Fibroblast of skin of left quadriceps (primary cell): ENCODE data around the gene TGFBRAP1.
"Not testable (repeated sequence)": the region's sequence is repeated elsewhere in the genome, so short reads cannot be mapped to it uniquely, and the experiment has no call there.

Source experiments
- DNase-seq, 2 experiments: peaks; one replicate each; pipeline ENCODE4 v3.0.0-alpha.2; 2013; ENCODE audit warnings: low read depth in 2 of 2

The TGFBRAP1 gene

DNA sequence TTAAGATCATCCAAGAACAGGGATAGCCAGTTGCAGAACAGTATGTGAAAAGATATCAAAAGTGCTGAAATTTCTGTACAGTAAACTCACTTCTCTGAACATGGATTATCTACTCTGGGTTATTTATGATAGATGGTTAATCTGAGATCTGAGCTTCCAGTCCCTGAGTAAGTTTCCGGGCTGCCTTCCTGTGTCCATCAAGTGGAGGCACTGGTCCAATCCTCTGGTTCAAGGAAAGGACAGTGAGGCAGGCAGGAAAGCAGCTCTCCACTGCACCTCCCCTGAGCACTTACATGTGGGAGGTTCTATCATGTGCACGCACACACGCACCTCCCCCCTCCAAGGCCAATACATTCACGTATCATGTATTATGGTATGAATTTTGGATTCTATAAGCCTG is 55.5 kb downstream of the TGFBRAP1 start:
- DNase-seq = no peak

DNA sequence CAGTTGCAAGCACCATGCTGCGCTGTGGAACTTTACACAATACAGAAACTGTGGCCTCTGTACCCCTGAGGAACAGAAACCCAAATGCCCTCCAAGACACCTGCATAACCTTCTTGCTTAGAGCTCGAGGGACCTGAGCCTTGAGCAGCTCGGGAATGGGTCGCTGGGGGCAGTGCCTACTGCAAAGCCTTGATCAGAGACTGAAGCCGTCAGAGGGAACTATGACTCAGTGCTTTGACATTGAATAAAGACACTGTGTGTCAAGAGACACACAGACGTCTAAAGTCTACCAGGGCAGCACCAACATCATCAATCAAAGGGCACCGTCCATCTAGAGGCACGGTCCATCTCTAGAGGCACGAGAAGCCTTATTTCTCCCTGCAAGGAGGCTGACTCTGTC is 57.4 kb downstream of the TGFBRAP1 start:
- no peak for DNase-seq

DNA sequence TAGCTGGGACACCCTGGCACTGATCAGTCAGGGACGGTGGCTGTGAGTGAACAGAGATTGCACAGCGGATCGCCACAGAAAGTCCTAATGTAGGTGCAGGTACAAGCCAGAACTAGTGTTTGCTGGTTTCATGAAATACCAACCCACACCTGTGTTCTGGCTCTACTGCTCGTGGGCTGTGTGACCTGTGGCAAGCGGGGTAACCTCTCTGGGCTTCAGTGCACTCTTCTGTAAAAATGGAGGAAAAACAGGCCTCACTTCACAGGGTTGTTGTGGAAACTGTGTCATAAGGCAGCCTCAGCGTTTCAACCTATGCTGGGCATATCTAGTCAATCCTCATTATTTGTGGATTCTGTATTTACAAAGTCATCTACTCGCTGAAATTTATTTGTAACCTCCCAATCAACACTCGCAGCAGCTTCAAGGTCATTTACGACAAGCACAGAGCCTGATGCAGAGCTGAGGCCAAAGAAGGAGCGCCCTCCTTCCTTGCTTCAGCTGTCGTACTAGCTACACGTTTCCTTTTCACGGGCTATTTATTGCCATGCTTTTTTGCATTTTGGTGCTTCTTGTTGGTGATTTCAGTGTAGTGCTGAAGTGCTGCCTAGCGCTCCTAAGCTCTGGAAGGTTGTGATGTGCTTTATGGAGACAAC is 58.0 kb downstream of the TGFBRAP1 start:
- DNase-seq = no peak

DNA sequence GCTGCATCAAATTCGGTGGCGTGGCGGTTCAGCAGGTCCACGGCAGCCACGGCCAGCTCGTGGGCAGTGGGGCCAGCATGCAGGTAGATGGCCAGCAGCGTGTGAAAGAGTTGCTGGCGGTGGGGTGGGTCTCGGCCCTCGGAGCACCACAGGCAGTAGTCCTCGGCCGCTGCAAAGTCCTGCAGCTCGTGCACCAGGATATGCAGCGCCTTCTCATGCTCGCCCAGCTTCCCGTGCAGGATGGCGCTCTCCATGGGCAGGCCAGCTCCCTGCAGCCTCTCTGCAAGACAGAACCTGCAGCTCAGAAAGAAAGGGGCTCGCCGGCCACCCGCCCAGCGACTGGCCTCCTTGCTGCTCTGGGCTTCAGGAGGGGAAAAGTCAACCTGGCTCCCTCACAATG is 60.1 kb downstream of the TGFBRAP1 start:
- DNase-seq = no peak

DNA sequence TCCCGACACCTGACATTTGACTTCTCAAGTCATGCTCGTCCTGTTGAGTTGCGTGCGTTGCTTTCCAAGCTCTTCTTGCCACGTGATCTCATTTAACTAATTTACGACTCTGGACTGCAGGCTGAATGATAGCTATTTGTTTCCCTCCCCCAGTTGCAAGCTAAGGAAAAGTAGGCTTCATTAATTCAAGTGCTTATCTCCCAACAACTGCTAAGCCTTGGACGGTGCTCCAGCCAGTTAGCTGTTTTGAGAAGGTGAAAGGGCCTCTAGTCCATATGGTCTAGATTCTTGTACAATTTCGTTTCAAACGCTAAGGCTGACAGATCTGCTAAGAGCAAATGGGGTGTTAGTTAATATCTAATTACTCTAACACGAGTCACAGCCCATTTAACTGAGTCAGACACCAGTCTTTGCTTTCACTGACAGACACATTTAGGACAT is 66.9 kb downstream of the TGFBRAP1 start:
- no peak for DNase-seq

DNA sequence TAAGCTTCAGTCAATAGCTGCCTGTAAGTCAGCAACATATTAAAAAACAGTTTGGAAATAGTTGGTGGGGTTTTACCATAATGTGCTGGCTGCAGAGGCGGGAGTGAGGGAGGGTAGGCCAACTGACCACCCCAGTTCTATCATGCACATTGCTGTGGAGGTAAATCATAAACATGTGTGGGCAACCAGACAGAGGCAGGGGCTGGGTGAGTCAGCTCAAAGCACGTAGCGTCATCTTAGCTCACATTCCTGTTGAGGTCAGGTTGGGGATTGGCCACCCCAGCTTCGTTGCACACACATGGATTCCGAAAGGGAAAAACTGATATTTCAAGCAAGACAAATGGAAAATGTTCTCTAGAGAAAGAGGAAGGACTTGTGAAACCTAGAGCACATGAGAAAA is 68.5 kb downstream of the TGFBRAP1 start:
- peak; percentile 90 to 91 for DNase-seq

DNA sequence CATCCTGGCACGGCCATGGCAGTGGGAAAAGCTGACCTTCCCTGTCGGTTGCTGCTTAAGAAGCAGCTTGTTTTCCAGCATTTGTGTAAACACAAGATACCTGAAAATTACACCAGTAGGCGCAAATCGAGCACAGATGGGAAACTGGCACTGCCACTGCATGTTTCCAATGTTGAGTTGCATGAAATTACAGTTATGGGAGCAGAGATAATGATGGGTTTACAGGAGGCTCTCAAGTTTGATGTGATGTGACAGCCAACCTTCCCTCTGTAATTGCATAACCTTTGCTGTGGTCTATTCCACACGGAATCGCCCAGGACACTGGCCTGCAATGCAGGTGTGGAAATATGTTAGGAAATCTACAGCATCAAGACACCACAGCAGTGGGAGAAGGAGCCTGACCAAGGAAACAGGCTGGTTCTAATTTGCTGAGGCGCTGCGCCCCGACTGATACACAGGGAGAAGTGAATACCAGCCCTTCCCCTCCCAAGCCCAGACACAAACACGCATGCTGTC is 70.6 kb downstream of the TGFBRAP1 start:
- DNase-seq = no peak

DNA sequence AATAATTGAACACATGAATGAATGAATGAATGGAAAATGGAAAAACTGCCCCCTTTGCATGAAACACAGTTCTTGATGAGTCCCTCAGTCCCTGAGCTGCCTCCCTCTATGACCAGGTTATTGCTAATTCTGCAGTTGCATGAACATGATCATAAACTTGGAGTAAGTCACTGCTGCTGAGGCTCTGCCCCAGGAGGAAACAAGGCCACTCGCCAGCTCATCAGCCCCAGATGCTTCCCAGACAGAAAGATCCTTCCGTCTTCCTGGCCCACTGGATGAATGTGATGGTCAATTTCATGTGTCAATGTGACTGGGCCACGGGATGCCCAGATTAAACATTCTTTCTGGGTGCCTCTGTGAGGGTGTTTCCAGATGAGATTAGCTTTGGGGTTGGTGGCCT is 71.6 kb downstream of the TGFBRAP1 start:
- DNase-seq = no peak

DNA sequence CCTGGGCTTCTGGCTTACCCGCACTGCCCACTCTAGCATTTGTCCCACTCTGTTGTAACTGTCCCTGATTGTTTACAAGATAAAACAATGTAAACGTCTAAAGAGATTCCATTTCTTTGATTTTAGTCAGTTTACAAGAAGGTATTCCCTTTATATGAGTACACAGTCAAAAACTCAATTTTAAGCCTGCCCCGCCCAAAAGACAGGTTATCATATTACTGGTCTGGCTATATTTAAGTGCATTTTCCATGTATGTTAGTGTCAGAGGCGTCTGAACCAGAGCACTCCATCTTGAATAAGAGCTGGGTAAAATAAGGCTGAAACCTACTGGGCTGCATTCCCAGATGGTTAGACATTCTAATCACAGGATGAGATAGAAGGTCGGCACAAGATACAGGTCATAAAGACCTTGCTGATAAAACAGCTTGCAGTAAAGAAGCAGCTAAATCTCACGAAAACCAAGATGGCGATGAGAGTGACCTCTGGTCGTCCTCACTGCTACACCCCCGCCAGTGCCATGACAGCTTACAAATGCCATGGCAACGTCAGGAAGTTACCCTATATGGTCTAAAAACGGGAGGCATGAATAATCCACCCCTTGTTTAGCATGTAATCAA is 73.0 kb downstream of the TGFBRAP1 start:
- DNase-seq = no peak

DNA sequence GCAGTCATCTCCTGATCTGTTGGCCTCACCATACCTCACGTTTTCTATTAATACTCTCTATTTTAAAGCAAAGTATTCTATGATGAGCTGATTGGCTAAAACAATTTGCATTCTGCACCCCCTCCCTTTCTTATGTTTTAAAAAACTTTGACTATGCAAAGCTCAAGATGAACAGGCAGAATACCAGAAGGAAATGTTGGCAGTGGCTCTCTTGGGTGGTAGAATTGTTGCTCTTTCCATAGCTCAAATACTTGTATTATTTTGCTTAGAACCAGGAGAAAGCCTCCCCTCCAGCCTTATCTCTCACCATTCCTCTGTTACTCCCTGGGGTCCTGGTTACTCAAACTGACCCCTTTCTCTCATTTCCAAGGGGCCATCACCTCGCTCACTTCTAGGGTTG is 73.6 kb downstream of the TGFBRAP1 start:
- no peak for DNase-seq

DNA sequence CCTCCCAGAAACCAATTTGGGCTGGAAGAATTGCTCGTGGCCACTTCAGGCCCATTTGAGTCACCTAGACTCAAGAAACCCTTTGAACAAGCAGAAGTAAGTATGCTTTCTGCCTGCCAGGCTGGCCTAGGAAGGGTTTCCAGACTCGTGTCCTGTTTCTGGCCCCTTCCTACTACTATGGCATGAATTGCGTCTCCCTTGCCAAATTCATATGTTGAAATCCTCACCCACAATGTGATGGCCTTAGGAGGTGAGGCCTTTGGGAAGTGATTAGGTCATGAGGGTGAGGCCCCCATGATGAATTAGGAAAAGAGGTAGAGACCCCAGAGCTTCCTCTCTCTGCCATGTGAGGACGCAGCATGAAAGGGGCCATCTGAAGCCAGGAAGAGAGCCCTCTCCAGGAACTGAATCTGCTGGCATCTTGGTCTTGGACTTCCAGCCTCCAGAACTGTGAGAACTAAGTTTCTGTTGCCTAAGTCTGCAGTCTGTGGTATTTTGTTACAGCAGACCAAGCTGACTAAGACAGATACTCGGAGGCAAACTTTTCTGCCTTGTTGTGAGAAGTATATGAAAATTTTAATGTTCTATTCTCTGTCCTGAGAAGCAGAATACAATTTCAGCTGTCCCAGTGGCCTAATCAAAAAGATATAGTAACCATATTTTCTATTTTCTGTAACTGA is 74.9 kb downstream of the TGFBRAP1 start:
- DNase-seq = no peak

DNA sequence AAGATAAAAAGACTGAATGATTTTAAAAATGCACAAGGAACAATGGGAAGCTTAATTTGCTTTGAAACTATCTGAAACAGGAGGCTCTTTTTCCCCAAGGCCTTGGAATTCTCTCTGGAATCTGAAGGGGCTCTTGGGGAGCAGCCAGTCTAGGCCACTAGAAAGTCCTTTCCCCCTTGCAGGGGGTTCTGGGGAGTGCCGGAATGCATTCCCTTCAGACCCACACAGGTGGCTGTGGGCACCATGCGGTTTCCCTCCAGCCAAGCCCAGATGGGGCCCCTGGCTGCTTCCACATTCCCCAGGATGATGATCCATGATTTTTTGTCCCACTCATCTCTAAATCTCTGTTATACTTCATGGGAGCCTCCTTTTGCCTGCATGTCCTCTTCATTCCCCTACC is 77.3 kb downstream of the TGFBRAP1 start:
- no peak for DNase-seq

DNA sequence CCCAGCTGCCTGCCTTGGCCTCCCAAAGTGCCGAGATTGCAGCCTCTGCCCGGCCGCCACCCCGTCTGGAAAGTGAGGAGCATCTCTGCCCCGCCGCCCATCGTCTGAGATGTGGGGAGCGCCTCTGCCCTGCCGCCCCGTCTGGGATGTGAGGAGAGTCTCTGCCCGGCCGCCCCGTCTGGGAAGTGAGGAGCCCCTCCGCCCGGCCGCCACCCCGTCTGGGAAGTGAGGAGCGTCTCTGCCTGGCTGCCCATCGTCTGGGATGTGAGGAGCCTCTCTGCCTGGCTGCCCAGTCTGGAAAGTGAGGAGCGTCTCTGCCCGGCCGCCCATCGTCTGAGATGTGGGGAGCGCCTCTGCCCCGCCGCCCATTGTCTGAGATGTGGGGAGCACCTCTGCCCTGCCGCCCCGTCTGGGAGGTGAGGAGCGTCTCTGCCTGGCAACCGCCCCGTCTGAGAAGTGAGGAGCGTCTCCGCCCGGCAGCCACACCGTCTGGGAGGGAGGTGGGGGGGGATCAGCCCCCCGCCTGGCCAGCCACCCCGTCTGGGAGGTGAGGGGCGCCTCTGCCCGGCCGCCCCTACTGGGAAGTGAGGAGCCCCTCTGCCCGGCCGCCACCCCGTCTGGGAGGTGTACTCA is 78.4 kb downstream of the TGFBRAP1 start:
- DNase-seq = not testable (repeated sequence)

DNA sequence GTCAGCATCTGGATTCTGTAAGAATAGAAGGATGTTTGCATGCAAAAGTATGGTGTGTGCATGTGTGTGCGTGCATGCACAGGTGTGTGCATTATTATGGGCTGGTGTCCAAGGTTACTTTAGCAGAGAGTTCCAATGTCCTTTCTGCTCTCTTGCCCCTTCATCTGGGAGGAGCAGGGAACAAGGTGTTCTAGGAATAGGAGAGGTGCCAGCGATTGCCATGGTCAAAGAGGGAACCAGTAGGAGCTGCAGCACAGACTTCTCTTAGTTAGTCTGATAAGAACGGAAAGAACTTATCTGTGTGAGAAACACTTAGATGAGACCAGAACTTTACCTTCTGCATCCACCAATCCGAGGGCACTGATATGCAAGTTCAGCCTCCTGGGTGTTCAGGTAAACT is 79.6 kb downstream of the TGFBRAP1 start:
- DNase-seq = no peak

DNA sequence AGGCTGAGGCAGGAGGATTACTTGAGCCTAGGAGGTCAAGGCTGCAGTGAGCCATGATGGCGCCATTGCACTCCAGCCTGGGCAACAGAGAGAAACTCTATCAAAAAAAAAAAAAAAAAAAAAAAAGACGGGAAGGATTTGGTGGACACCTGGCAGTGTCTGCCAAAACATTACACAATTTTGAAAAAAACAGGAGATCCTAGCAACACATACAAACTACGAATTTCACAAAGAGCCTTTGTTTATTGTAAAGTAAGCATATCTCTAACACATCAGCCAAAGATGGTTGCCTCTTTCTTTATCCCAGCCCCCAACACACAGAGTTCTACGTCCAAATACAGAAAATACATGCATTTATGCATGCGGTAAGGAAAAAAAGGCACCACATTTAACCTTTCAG is 80.4 kb downstream of the TGFBRAP1 start:
- no peak for DNase-seq

DNA sequence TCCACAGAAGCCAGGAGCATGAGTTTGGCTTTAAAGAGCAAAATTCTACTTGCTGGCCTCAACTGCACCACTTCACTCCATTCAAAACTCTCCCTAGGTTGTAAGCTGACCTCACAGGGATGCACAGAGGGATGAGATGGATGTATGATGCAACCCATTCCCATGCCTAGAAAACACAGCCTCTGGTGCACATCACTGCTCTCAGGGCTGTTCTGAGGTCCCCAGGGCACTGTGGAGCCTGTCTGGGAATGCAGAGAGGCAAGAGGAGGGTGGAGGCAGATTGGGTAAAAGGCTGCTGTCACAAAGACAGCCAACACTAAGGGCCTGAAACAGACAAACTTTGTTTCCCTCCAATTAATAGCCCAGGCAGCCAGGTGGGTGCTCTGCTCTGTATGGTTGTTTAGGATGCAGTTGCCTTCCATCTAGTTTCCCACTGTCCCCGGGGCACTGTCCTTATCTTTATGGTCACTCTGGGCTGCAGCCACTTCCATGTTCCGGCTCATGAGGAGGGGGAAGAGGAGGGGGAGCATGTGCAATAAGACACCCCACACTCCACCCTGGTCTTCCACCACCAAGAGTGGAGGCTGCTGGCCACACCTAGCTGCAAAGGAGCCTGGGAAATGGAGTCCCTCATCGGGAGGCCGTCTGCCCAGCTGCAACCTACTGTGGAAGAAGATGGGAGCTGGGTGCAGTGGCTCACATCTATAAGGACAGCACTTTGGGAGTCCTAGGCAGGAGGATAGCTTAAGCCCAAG is 81.0 kb downstream of the TGFBRAP1 start:
- DNase-seq = no peak

DNA sequence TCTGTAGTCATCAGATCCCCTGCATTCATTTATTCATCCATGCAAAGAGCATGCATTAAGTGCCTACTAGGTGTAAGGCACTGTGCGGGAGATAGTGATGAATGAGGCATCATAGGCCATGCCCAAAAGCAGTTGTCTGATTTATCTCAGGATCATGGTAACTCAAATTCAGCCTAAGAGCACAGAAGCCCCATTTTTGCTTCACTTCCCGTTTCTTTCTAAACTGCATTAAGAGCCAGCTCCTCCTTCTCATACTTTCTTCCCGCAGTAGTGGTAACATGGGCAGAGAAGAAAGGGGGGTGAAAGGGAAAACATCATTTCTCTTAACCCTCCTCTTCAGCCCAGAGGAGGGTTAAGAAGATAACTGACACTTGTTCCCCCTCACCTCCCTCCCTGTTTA is 85.1 kb downstream of the TGFBRAP1 start:
- DNase-seq = no peak

DNA sequence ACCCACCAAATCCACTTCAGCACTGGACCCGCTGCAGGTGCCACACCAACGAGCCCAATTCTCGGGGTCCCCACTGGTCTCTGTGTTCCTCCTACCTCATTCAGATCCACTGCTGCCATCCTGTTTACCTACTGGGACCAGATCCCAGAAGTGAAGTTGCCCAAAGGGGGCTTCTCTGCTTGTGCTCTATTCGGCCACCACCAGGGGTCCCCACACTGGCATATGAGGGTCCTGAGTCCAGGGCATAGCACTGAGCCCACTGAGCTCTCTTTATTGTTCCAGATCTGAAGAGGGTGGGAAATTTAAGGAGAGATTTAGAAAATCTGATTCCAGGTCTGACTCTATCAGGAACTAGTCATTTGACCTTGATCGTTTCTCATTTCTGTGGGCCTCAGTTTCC is 85.6 kb downstream of the TGFBRAP1 start:
- no peak for DNase-seq

DNA sequence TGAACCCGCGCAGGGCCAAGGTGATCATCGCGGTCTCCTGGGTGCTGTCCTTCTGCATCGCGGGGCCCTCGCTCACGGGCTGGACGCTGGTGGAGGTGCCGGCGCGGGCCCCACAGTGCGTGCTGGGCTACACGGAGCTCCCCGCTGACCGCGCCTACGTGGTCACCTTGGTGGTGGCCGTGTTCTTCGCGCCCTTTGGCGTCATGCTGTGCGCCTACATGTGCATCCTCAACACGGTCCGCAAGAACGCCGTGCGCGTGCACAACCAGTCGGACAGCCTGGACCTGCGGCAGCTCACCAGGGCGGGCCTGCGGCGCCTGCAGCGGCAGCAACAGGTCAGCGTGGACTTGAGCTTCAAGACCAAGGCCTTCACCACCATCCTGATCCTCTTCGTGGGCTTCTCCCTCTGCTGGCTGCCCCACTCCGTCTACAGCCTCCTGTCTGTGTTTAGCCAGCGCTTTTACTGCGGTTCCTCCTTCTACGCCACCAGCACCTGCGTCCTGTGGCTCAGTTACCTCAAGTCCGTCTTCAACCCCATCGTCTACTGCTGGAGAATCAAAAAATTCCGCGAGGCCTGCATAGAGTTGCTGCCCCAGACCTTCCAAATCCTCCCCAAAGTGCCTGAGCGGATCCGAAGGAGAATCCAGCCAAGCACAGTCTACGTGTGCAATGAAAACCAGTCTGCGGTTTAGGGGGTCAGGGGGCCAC is 87.1 kb downstream of the TGFBRAP1 start:
- no peak for DNase-seq

DNA sequence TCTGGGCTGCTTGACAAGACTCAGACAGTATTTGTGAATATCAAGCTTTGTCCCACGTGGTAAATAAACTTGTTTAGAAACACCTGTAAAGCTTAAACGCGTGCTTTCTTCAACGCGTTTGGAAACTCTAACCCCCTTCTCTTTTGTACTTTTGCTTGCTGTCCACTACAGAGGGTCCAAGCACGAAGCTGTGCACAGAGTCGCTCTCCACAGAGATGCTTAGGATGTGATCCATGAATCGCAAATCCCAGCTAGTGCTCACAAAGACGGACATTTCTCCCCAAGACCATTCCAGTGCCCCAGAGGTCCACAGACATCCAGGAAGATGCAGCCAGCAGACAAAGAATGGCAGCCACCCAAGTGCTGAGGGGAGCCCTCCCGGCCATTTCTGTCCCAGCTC is 88.1 kb downstream of the TGFBRAP1 start, which contains the start of gene GPR45:
TSS of gene GPR45 (plus strand) at position 301 of the 400 bp plus-strand sequence. CDS start 116 bp downstream, outside the sequence.
- DNase-seq = no peak

DNA sequence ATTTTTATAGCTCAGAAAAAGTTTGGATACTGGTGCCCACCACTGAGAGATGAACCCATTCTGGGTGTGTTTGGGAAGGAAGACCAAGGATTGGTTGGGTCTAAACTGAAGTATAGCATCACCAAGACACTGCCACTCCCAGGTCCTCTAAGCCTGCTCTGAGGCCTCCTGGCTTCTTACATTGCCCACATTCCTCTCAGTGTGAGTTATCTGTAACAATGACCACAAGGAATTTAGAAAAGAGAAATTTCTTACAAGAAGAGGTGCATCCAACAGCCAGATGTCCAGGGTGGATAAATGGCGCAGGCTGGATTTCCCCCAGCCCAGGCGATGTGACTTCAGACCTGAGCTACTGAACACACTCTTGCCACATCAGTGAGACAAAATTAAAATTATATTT is 89.6 kb downstream of the TGFBRAP1 start:
- DNase-seq = peak; percentile 85 to 89
